ENCODE measurements around the gene TFDP2. TPM values are rescaled to one million over a fixed set of nuclear protein-coding genes. Genes with fewer than 3 reads are reported as not detected.
"Not testable (repeated sequence)": the region's sequence is repeated elsewhere in the genome, so short reads cannot be mapped to it uniquely, and the experiment has no call there.

The TFDP2 gene
- total RNA-seq, 1 experiment from 2014 or later, result 45.8 TPM

- no peak for DNase-seq (ENCODE audit: low read depth)
Measured at GRCh38 chr3:141928631-141929270, 220.6 kb downstream of the TFDP2 start.

- no peak for DNase-seq (ENCODE audit: low read depth)
Measured at GRCh38 chr3:141926929-141927328, 222.4 kb downstream of the TFDP2 start.

- not testable (repeated sequence) for DNase-seq (ENCODE audit: low read depth)
Measured at GRCh38 chr3:141925677-141926076, 223.7 kb downstream of the TFDP2 start.

- DNase-seq (ENCODE audit: low read depth), result no peak
Measured at GRCh38 chr3:141921316-141921715, 228.0 kb downstream of the TFDP2 start.

- no peak for DNase-seq (ENCODE audit: low read depth)
Measured at GRCh38 chr3:141920701-141921100, 228.6 kb downstream of the TFDP2 start.

GRCh38 chr3:141915766-141916165, 233.6 kb downstream of the TFDP2 start:
- no peak for DNase-seq (ENCODE audit: low read depth)

GRCh38 chr3:141915016-141915415, 234.3 kb downstream of the TFDP2 start:
- DNase-seq (ENCODE audit: low read depth), result no peak

GRCh38 chr3:141914311-141914710, 235.0 kb downstream of the TFDP2 start:
- DNase-seq (ENCODE audit: low read depth), result no peak

- peak; percentile 63 for DNase-seq (ENCODE audit: low read depth)
Measured at GRCh38 chr3:141913150-141913811, 236.1 kb downstream of the TFDP2 start.

GRCh38 chr3:141909986-141910385, 239.4 kb downstream of the TFDP2 start:
- DNase-seq (ENCODE audit: low read depth), result not testable (repeated sequence)

GRCh38 chr3:141909408-141909807, 239.9 kb downstream of the TFDP2 start:
- no peak for DNase-seq (ENCODE audit: low read depth)

- peak; percentile 10 for DNase-seq (ENCODE audit: low read depth)
Measured at GRCh38 chr3:141905129-141905528, 244.2 kb downstream of the TFDP2 start.

GRCh38 chr3:141904203-141904602, 245.1 kb downstream of the TFDP2 start:
- DNase-seq (ENCODE audit: low read depth), result no peak

- DNase-seq (ENCODE audit: low read depth), result no peak
Measured at GRCh38 chr3:141901914-141902313, 247.4 kb downstream of the TFDP2 start.

- no peak for DNase-seq (ENCODE audit: low read depth)
Measured at GRCh38 chr3:141900343-141900742, 249.0 kb downstream of the TFDP2 start.

- no peak for DNase-seq (ENCODE audit: low read depth)
Measured at GRCh38 chr3:141898908-141899307, 250.4 kb downstream of the TFDP2 start.

- DNase-seq (ENCODE audit: low read depth), result no peak
Measured at GRCh38 chr3:141895731-141896130, 253.6 kb downstream of the TFDP2 start.

- DNase-seq (ENCODE audit: low read depth), result peak; percentile 62
Measured at GRCh38 chr3:141894524-141895176, 254.7 kb downstream of the TFDP2 start.

Other genes starting within 250 kb of the TFDP2 start
- 8.5 and 9.4 TPM in 2 replicates for gene GK5, start 76.0 kb upstream of the TFDP2 start, total RNA-seq (2014; rRNA removed; shearing (Covaris generic))